A549 (cell line): ENCODE results near the gene UBA3. TPM values are rescaled to one million over a fixed set of nuclear protein-coding genes. Genes with fewer than 3 reads are reported as not detected.

ENCODE experiments used
- ATAC-seq, 2 experiments: fragments of 200-7000 bp in 1 of 2; fragments of >200 bp in 1 of 2; cut with Nextera tagmentation in 1 of 2; cut with Tn5 transposase in 1 of 2; 3 replicates each; pipeline versions ENCODE4 v1.8.0 to v1.9.1; 2018 to 2020; ENCODE audit warnings: mild to moderate bottlenecking in 1 of 2, moderate library complexity in 1 of 2
- CTCF ChIA-PET: fragments of 300-600 bp; sonication (Branson Sonifier 250); formaldehyde crosslinking; extraction: SDS; loops from one replicate; lab custom pipeline; 2021; ENCODE audit warnings: antibody characterized with exemption, inconsistent platforms; lab: Yijun Ruan, JAX
- POLR2A ChIA-PET: fragments of 350-600 bp; formaldehyde crosslinking; extraction: SDS; loops from one replicate; lab custom pipeline; 2021; ENCODE audit warnings: antibody characterized with exemption, inconsistent platforms; lab: Yijun Ruan, JAX
- DNase-seq, 2 experiments: peaks; one replicate each; pipeline versions ENCODE4 v3.0.0 to v3.0.0-alpha.2; 2011 to 2016; ENCODE audit warnings: low read depth in 1 of 2, low spot score in 1 of 2
- FAIRE-seq: peaks from 2 replicates; lab custom pipeline; 2011; peaks lifted over from hg19 to GRCh38; lab: Jason Lieb, UNC
- H3K27ac ChIP-seq, 2 experiments: fragments of >200 bp; sonication (Bioruptor Twin); formaldehyde crosslinking; 3 replicates each; pipeline ENCODE4 v1.5.1; 2016 to 2017
- H3K4me1 ChIP-seq: fragments of >200 bp; sonication (Bioruptor Twin); formaldehyde crosslinking; 3 replicates; pipeline ENCODE4 v1.6.1; 2016
- H3K4me2 ChIP-seq: fragments of >200 bp; sonication (Bioruptor Twin); formaldehyde crosslinking; 3 replicates; pipeline ENCODE4 v1.6.1; 2016
- H3K4me3 ChIP-seq: fragments of >200 bp; sonication (Bioruptor Twin); formaldehyde crosslinking; 3 replicates; pipeline ENCODE4 v1.5.1; 2016
- H3K9me3 ChIP-seq: fragments of >200 bp; sonication (Bioruptor Twin); formaldehyde crosslinking; 3 replicates; pipeline ENCODE4 v1.6.1; 2016
- BHLHE40 ChIP-seq: IDR thresholded peaks from 2 replicates; pipeline ENCODE4 v1.6.1; 2012; ENCODE audit warnings: low read depth, low read length, inconsistent platforms
- CEBPB ChIP-seq, 2 experiments: fragments of >200 bp in 1 of 2; sonication (Bioruptor Twin) in 1 of 2; formaldehyde crosslinking in 1 of 2; IDR thresholded peaks; 2 replicates each; pipeline ENCODE4 v1.6.1; 2012 to 2016
- CHD2 ChIP-seq: fragments of 150-350 bp; IDR thresholded peaks from 2 replicates; pipeline ENCODE4 v1.6.1; 2014; ENCODE audit warnings: low read length; ENCODE audit not compliant: partially characterized antibody
- CHD4 ChIP-seq: fragments of 200-600 bp; sonication (generic); IDR thresholded peaks from 2 replicates; pipeline ENCODE4 v1.6.1; 2016; ENCODE audit warnings: antibody characterized with exemption, mild to moderate bottlenecking, borderline replicate concordance
- EHF ChIP-seq: fragments of 250-450 bp; sonication (Bioruptor Pico); IDR thresholded peaks from 2 replicates; pipeline ENCODE4 v1.5.0; 2020; ENCODE audit warnings: mild to moderate bottlenecking
- EHMT2 ChIP-seq: fragments of 200-600 bp; sonication (generic); IDR thresholded peaks from 2 replicates; pipeline ENCODE4 v1.6.1; 2016; ENCODE audit warnings: antibody characterized with exemption, low read depth, mild to moderate bottlenecking, moderate library complexity
- EP300 ChIP-seq, 2 experiments: fragments of >200 bp; sonication (Bioruptor Twin); formaldehyde crosslinking; IDR thresholded peaks; 2 replicates in 1 of 2; 3 replicates in 1 of 2; pipeline ENCODE4 v1.6.1; 2016 to 2017
- ESRRA ChIP-seq: fragments of 150-350 bp; IDR thresholded peaks from 2 replicates; pipeline ENCODE4 v1.6.1; 2014; ENCODE audit warnings: mild to moderate bottlenecking, low read length, borderline replicate concordance
- GATA3 ChIP-seq: IDR thresholded peaks from 2 replicates; pipeline ENCODE4 v1.6.1; 2012; ENCODE audit warnings: borderline replicate concordance
- HEYL ChIP-seq: fragments of 250-450 bp; sonication (Bioruptor Pico); IDR thresholded peaks from 2 replicates; pipeline ENCODE4 v1.8.0; 2021; ENCODE audit warnings: mild to moderate bottlenecking, moderate library complexity
- HOXB13 ChIP-seq: fragments of 250-450 bp; sonication (Bioruptor Pico); IDR thresholded peaks from 2 replicates; pipeline ENCODE4 v1.5.0; 2020; ENCODE audit warnings: low read depth, mild to moderate bottlenecking, moderate library complexity
- JUN ChIP-seq, 2 experiments: fragments of >200 bp; sonication (Bioruptor Twin); formaldehyde crosslinking; IDR thresholded peaks; 2 replicates in 1 of 2; 3 replicates in 1 of 2; pipeline ENCODE4 v1.6.1; 2016 to 2017
- KDM1A ChIP-seq: fragments of 200-600 bp; sonication (generic); IDR thresholded peaks from 2 replicates; pipeline ENCODE4 v1.6.1; 2016; ENCODE audit warnings: low read depth, mild to moderate bottlenecking
- KDM5A ChIP-seq: fragments of 200-600 bp; sonication (generic); IDR thresholded peaks from 2 replicates; pipeline ENCODE4 v1.6.1; 2016; ENCODE audit warnings: antibody characterized with exemption, mild to moderate bottlenecking
- MAFK ChIP-seq: fragments of 450-650 bp; IDR thresholded peaks from 2 replicates; pipeline ENCODE4 v1.6.1; 2014; ENCODE audit not compliant: partially characterized antibody
- MYC ChIP-seq: IDR thresholded peaks from 2 replicates; pipeline ENCODE4 v1.6.1; 2012; ENCODE audit warnings: mild to moderate bottlenecking, inconsistent platforms, low read length, improper control_type of control experiment, borderline replicate concordance
- RARB ChIP-seq: fragments of 250-450 bp; sonication (Bioruptor Pico); IDR thresholded peaks from 2 replicates; pipeline ENCODE4 v1.8.0; 2021; ENCODE audit warnings: mild to moderate bottlenecking, moderate library complexity
- SMC3 ChIP-seq: fragments of >200 bp; sonication (Bioruptor Twin); formaldehyde crosslinking; IDR thresholded peaks from 3 replicates; pipeline ENCODE4 v1.6.1; 2018; ENCODE audit warnings: inconsistent platforms
- TP53 ChIP-seq: fragments of 250-450 bp; sonication (Bioruptor Pico); IDR thresholded peaks from 2 replicates; pipeline ENCODE4 v1.5.0; 2021; ENCODE audit warnings: mild to moderate bottlenecking, moderate library complexity
- ZC3H11A ChIP-seq: fragments of 450-650 bp; IDR thresholded peaks from 2 replicates; pipeline ENCODE4 v1.6.1; 2014; ENCODE audit warnings: antibody characterized with exemption, mild to moderate bottlenecking
- ZNF302 ChIP-seq: fragments of 250-450 bp; sonication (Bioruptor Pico); IDR thresholded peaks from 2 replicates; pipeline ENCODE4 v1.9.0; 2021; ENCODE audit warnings: inconsistent platforms, mild to moderate bottlenecking, moderate library complexity
- ZSCAN20 ChIP-seq: fragments of 250-450 bp; sonication (Bioruptor Pico); IDR thresholded peaks from 2 replicates; pipeline ENCODE4 v1.8.0; 2022; ENCODE audit warnings: mild to moderate bottlenecking, moderate library complexity
- WGBS: methylation state at CpG from one replicate; pipeline ENCODE4 v1.1.6; 2017; ENCODE audit errors: missing lambda C conversion rate; 5-methylcytosine and 5-hydroxymethylcytosine counted together
- polyA plus RNA-seq, 4 experiments: library from polyadenylated mRNA; depleted of rRNA in 3 of 4; stranded (reverse); fragments of >200 nt; fragmentation: RNase III in 1 of 4; extraction: RNeasy Plus Mini Kit Qiagen cat#74134 plus additional on column Dnase treatment in 1 of 4; gene quantifications; 2 replicates in 3 of 4; 3 replicates in 1 of 4; pipeline ENCODE4 v1.2.3, GENCODE V29; 2011 to 2017
- TF ChIP-seq, protein P1 (sequence below): fragments of >200 bp; sonication (Bioruptor Twin); formaldehyde crosslinking; IDR thresholded peaks from 2 replicates; pipeline ENCODE4 v1.6.1; 2016
- TF ChIP-seq, protein P2 (sequence below): fragments of >200 bp; sonication (Bioruptor Twin); formaldehyde crosslinking; IDR thresholded peaks from 3 replicates; pipeline ENCODE4 v1.6.1; 2016
- TF ChIP-seq, protein P3 (sequence below): IDR thresholded peaks from 2 replicates; pipeline ENCODE4 v1.6.1; 2012

UBA3 gene
- polyA plus RNA-seq, 2 of the 4 experiments (the other 2 are of a cell fraction) = 50.0 to 62.7 TPM

DNA sequence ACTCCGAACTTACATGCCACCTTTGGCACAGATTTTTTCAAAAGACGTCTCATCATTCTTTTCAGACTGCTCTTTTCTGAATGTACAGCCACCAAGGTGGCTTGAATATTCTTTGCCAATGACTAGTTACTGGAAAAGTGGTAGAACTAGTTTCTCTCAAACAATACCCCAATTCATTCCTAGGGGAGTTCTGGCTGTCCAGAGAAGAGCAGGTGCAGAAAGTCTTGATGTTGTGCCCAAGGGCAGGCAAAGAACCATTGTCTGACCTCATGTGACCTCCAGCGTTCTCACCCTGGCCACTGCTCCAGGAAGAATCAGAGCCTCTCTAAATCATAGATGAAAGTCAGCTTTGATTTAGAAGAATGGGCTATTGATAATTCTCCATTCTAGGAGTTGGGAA lies 36.7 kb upstream of the UBA3 start:
- Histone ChIP-seq H3K4me3 (no peak overlapping the region), H3K9me3 (no peaks in the 10 kb centered on the region), H3K4me1 (no peaks in the 10 kb centered on the region), H3K4me2 (no peak overlapping the region), H3K27ac (no peak overlapping the region)
- TF ChIP-seq GATA3 = no peak
- no peak for TF ChIP-seq TP53 (CRISPR knock-in tag)
- TF ChIP-seq MAFK = no peak
- TF ChIP-seq ESRRA = no peak
- no peak for TF ChIP-seq CHD2
- TF ChIP-seq, protein P1, sequence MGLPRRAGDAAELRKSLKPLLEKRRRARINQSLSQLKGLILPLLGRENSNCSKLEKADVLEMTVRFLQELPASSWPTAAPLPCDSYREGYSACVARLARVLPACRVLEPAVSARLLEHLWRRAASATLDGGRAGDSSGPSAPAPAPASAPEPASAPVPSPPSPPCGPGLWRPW = no peak
- TF ChIP-seq HEYL (CRISPR knock-in tag) = no peak
- no peak for TF ChIP-seq BHLHE40
- FAIRE-seq = no peak
- DNase-seq = no peak
- ATAC-seq = no peak
- WGBS = 57% methylated on average over 3 of the region's 3 CpGs
- POLR2A ChIA-PET = no interaction called here
- CTCF ChIA-PET = interaction anchor here (0.9 to 7.5 kb wide), 2 partner anchors 45 to 189 kb away, joined by 3 to 49 read pairs; no protein-coding TSS in a partner anchor

DNA sequence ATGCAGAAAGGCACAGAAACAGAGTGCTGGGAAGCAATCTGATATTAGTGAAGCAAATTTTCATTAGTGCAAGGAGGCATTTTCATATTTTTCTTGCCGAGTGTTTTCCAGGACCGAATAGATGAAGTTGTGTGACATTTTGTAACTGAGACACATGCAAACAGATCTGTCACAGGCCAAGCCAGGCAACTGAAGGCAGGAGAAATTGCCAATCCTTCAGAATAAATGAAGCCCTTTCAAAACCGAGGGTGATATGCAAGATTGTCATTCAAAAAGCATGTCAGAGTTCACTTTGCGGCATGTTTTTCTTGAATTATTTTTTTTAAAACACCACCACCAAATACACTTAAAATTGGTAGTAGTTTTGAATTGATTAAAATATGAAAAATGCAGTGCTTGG lies 36.0 kb upstream of the UBA3 start:
- H3K4me3 ChIP-seq = no peak overlapping the region

DNA sequence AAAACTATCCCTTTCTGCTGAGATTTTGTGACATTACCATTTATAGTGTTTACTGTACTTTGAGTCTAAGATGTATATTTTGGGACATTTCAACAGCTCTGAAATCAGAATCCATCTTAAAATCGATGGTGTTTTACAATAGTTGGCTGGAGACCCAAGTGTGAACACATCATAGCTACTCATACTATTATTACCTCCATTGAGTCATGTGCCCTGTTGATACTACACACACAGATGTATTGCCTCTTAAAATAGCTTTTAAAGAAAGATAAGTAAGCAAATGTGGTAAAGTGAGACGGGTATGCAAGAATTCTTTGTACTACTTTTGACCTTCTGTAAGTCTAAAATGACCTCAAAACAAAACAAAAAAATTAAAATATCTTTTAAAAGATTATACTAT lies 35.6 kb upstream of the UBA3 start:
- Histone ChIP-seq H3K4me3 (no peak overlapping the region), H3K27ac (no peak overlapping the region), H3K9me3 (no peaks in the 10 kb centered on the region), H3K4me2 (no peak overlapping the region), H3K4me1 (no peaks in the 10 kb centered on the region)
- TF ChIP-seq MYC (no peak), ZC3H11A (no peak)
- ATAC-seq = no peak
- no peak for FAIRE-seq
- POLR2A ChIA-PET = no interaction called here
- no peak for DNase-seq
- CTCF ChIA-PET = interaction anchor here (0.6 to 1.6 kb wide), 2 partner anchors 14 to 35 kb away, joined by 3 to 5 read pairs; no protein-coding TSS in a partner anchor
- WGBS = 22% methylated on average over 2 of the region's 2 CpGs

More for the DNA sequence above, 36.0 kb upstream of the UBA3 start:
- ATAC-seq (no peak), FAIRE-seq (no peak), DNase-seq (no peak)
- 79% methylated on average over 4 of the region's 4 CpGs for WGBS
- POLR2A ChIA-PET = no interaction called here
- CTCF ChIA-PET = interaction anchor here (1.6 kb wide), 1 partner anchor 15 kb away, joined by 5 read pairs; no protein-coding TSS in a partner anchor
- TF ChIP-seq EP300 (IDR thresholded peaks at IDR 0.05) = no peak
- Histone ChIP-seq H3K27ac (no peak overlapping the region), H3K4me2 (no peak overlapping the region), H3K4me1 (no peaks in the 10 kb centered on the region), H3K9me3 (no peaks in the 10 kb centered on the region)

DNA sequence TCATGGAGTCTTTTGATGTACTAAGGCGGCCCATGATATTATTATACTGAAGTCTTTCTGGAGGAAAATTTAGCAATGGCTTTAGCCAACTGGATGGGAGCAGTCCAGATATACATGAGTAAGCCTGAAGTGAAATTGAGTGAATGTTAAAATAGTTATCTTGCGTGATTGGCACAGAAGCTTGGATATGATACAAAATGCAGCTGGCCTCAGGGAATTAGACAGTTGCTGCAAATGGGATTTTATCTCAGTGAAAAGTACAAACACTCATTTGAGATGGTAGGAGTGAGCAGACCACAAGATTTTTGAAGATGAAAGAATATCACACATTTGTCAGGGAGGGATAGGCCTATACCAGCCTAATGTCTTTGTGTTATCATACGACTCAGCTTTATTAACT lies 33.4 kb upstream of the UBA3 start:
- no peak for FAIRE-seq

More for the DNA sequence above, 33.4 kb upstream of the UBA3 start:
- H3K4me2 ChIP-seq = no peak overlapping the region
- H3K27ac ChIP-seq = no peak overlapping the region
- no peak for ATAC-seq
- no peaks in the 10 kb centered on the region for H3K9me3 ChIP-seq
- no peak for TF ChIP-seq RARB (CRISPR knock-in tag)
- no peak for TF ChIP-seq EHF (CRISPR knock-in tag)
- TF ChIP-seq SMC3 = no peak
- no peak for TF ChIP-seq ZNF302 (CRISPR knock-in tag)
- no peak for TF ChIP-seq CEBPB (IDR thresholded peaks at IDR 0.05)
- no peak for TF ChIP-seq ZSCAN20 (CRISPR knock-in tag)
- TF ChIP-seq HEYL (CRISPR knock-in tag) = no peak
- no peak for TF ChIP-seq KDM1A
- no peak for TF ChIP-seq CHD4
- TF ChIP-seq KDM5A = no peak
- TF ChIP-seq JUN (IDR thresholded peaks at IDR 0.05) = no peak
- TF ChIP-seq EHMT2 = no peak
- TF ChIP-seq HOXB13 (CRISPR knock-in tag) = no peak
- TF ChIP-seq, protein P2, sequence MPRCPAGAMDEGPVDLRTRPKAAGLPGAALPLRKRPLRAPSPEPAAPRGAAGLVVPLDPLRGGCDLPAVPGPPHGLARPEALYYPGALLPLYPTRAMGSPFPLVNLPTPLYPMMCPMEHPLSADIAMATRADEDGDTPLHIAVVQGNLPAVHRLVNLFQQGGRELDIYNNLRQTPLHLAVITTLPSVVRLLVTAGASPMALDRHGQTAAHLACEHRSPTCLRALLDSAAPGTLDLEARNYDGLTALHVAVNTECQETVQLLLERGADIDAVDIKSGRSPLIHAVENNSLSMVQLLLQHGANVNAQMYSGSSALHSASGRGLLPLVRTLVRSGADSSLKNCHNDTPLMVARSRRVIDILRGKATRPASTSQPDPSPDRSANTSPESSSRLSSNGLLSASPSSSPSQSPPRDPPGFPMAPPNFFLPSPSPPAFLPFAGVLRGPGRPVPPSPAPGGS = no peak
- TF ChIP-seq, protein P3, sequence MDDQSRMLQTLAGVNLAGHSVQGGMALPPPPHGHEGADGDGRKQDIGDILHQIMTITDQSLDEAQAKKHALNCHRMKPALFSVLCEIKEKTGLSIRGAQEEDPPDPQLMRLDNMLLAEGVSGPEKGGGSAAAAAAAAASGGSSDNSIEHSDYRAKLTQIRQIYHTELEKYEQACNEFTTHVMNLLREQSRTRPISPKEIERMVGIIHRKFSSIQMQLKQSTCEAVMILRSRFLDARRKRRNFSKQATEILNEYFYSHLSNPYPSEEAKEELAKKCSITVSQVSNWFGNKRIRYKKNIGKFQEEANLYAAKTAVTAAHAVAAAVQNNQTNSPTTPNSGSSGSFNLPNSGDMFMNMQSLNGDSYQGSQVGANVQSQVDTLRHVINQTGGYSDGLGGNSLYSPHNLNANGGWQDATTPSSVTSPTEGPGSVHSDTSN = no peak
- H3K4me1 ChIP-seq = no peaks in the 10 kb centered on the region
- DNase-seq = no peak
- ChIA-PET POLR2A (no interaction called here), CTCF (interaction anchor here (1.0 kb wide), 1 partner anchor 193 kb away, joined by 3 read pairs; no protein-coding TSS in a partner anchor)
- no peak overlapping the region for H3K4me3 ChIP-seq
- WGBS = 81% methylated on average over 3 of the region's 3 CpGs
